Heart right ventricle (tissue), 16 donors: ENCODE measurements around the gene GAGE10. TPM values are rescaled to one million over a fixed set of nuclear protein-coding genes. Genes with fewer than 3 reads are reported as not detected.

Experiments
- ATAC-seq, 8 donors: fragments of 200-7000 bp; cut with Tn5 transposase; one replicate each; pipeline ENCODE4 v1.9.1; 2020; ENCODE audit warnings: mild to moderate bottlenecking in 8 of 8, moderate library complexity in 8 of 8, moderate number of reproducible peaks in 1 of 8
- DNase-seq, 2 donors: peaks; one replicate each; pipeline ENCODE4 v3.0.0-alpha.2; 2020
- H3K27ac ChIP-seq, 10 donors: fragments of 200-600 bp; sonication (generic) in 2 of 10; one replicate each; pipeline versions ENCODE4 v1.5.0 to v1.8.0; 2020 to 2022; ENCODE audit warnings: mild to moderate bottlenecking in 3 of 10
- H3K27me3 ChIP-seq, 7 donors: fragments of 200-600 bp; one replicate each; pipeline ENCODE4 v1.8.0; 2021 to 2022; ENCODE audit warnings: mild to moderate bottlenecking in 2 of 7
- H3K36me3 ChIP-seq, 9 donors: fragments of 200-600 bp; sonication (generic) in 1 of 9; one replicate each; pipeline versions ENCODE4 v1.5.0 to v1.8.0; 2020 to 2022; ENCODE audit warnings: mild to moderate bottlenecking in 2 of 9
- H3K4me1 ChIP-seq, 9 donors: fragments of 200-600 bp; sonication (generic) in 1 of 9; one replicate each; pipeline versions ENCODE4 v1.5.0 to v1.8.0; 2020 to 2022; ENCODE audit warnings: mild to moderate bottlenecking in 4 of 9
- H3K4me3 ChIP-seq, 10 donors: fragments of 200-600 bp; sonication (generic) in 2 of 10; one replicate each; pipeline versions ENCODE4 v1.5.0 to v1.8.0; 2020 to 2022; ENCODE audit warnings: mild to moderate bottlenecking in 7 of 10, moderate library complexity in 2 of 10
- H3K9me3 ChIP-seq, 11 donors: fragments of 200-600 bp in 10 of 11; sonication (generic) in 2 of 11; one replicate each; pipeline versions ENCODE4 v1.5.0 to v1.8.0; 2013 to 2022; ENCODE audit warnings: mild to moderate bottlenecking in 2 of 11, control low read depth in 1 of 11, moderate library complexity in 1 of 11
- WGBS, 2 donors: extraction: QIAGEN DNeasy Blood & Tissue Kit; methylation state at CpG; one replicate each; pipeline ENCODE4 v1.1.7; 2013; ENCODE audit warnings: inconsistent platforms in 1 of 2; 5-methylcytosine and 5-hydroxymethylcytosine counted together
- intact Hi-C, 10 donors: fragments of 100-400 bp; cut with DNase I; formaldehyde crosslinking; loops; one replicate each; pipeline versions ENCODE4 v1.11.1 to v1.14.2; 2022
- polyA plus RNA-seq, 2 donors: library from polyadenylated mRNA; stranded (reverse); fragments of 200-250 nt; gene quantifications; one replicate each; pipeline ENCODE4 v1.2.3, GENCODE V29; 2013
- total RNA-seq, 10 donors: library from RNA; stranded (reverse); fragmentation: NEBNext Ultra II Directional in 3 of 10; extraction: Animal tissue kit (Norgen Biotek cat#: 25700) in 3 of 10; gene quantifications; one replicate each; pipeline versions ENCODE4 v1.2.1 to v1.2.4, GENCODE V29; 2021 to 2023
- TF ChIP-seq, protein P1 (sequence below), 9 donors: fragments of 200-600 bp; sonication (generic) in 2 of 9; IDR thresholded peaks; one replicate each; pipeline versions ENCODE4 v1.5.0 to v1.8.0; 2021 to 2022; ENCODE audit warnings: antibody characterized with exemption in 9 of 9, mild to moderate bottlenecking in 5 of 9, moderate library complexity in 1 of 9
- donor health status: Arrhythmogenic right ventricular cardiomyopathy.
- donor health status: ischemic (EF 13 %, LVEDD 7.1; RV severe dilation, severe dysfunction).
- donor health status: healthy with polysubstance abuse.
- donor health status: DM: no; HTN: yes; CAD: no.
- donor health status: DM: no; HTN: no; CAD: no.
- donor health status: ischemic (EF 25% LVEDD 6.9; RV normal size, moderate dysfunction).
- donor health status: ischemic (EF 25% LVEDD 5.7; RV mildly dilated, moderate dysfunction).
- donor health status: healthy.
- donor health status: DM: yes; HTN: yes; CAD: no.
- donor health status: Ischemic cardiomyopathy.
- donor health status: ischemic (EF 35%, LVEDD 5.7; RV mildly dilated, moderate dysfunction).
- donor health status: nonischemic (EF 11% LVEDD 7.7; RV severe dilation, severe dysfunction).
- donor health status: DM: yes; HTN: yes; CAD: no.
- donor health status: PGD.
- donor health status: ischemic (EF 29% LVEDD 5.4; RV normal size, mild dysfunction).
- donor health status: nonischemic (EF 23%, LVEDD 6.1; RV moderate dilation, normal function).

GAGE10 gene
- total and polyA plus RNA-seq, 12 donors: not detected

GRCh38 chrX:49277535-49277830 is 26.0 kb upstream of the GAGE10 start:
- ATAC-seq: no peak
- WGBS, 2 donors: 72 to 73% methylated on average over 3 of the region's 3 CpGs

GRCh38 chrX:49278081-49278480 is 25.4 kb upstream of the GAGE10 start:
- TF ChIP-seq, protein P1, sequence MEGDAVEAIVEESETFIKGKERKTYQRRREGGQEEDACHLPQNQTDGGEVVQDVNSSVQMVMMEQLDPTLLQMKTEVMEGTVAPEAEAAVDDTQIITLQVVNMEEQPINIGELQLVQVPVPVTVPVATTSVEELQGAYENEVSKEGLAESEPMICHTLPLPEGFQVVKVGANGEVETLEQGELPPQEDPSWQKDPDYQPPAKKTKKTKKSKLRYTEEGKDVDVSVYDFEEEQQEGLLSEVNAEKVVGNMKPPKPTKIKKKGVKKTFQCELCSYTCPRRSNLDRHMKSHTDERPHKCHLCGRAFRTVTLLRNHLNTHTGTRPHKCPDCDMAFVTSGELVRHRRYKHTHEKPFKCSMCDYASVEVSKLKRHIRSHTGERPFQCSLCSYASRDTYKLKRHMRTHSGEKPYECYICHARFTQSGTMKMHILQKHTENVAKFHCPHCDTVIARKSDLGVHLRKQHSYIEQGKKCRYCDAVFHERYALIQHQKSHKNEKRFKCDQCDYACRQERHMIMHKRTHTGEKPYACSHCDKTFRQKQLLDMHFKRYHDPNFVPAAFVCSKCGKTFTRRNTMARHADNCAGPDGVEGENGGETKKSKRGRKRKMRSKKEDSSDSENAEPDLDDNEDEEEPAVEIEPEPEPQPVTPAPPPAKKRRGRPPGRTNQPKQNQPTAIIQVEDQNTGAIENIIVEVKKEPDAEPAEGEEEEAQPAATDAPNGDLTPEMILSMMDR (IDR thresholded peaks at IDR 0.05): no peak
- intact Hi-C loops: loop anchor here in 2 of 10 donors (10.0 kb wide), 1 partner anchor 83 kb away; no protein-coding TSS in a partner anchor

More at GRCh38 chrX:49277535-49277830, 26.0 kb upstream of the GAGE10 start:
- H3K36me3 ChIP-seq: no peaks in the 10 kb centered on the region
- intact Hi-C loops: loop anchor here in 2 of 10 donors (10.0 kb wide), 1 partner anchor 83 kb away; no protein-coding TSS in a partner anchor
- TF ChIP-seq, protein P1 (IDR thresholded peaks at IDR 0.05): no peak
- H3K27ac ChIP-seq: peak overlapping the region in 3 of 10 donors; percentile 9 to 31 (median 20)
- H3K4me3 ChIP-seq: no peak overlapping the region
- peaks cover 0 to 24% (median 9%) of the 10 kb centered on the region in 9 donors for H3K4me1 ChIP-seq
- peaks cover 0 to 4% (median 0%) of the 10 kb centered on the region in 7 donors for H3K27me3 ChIP-seq
- no peaks in the 10 kb centered on the region for H3K9me3 ChIP-seq
- DNase-seq: no peak

GRCh38 chrX:49282647-49283011 is 20.8 kb upstream of the GAGE10 start:
- peaks cover 0 to 14% (median 0%) of the 10 kb centered on the region in 7 donors for H3K27me3 ChIP-seq
- H3K9me3 ChIP-seq: no peaks in the 10 kb centered on the region
- TF ChIP-seq, protein P1 (IDR thresholded peaks at IDR 0.05): peak in 7 of 9 donors; percentile 10 to 44 (median 21)
- no peak overlapping the region for H3K4me3 ChIP-seq
- intact Hi-C loops: no loop called here
- no peak overlapping the region for H3K27ac ChIP-seq
- WGBS, 2 donors: 25 to 37% methylated on average over 11 of the region's 11 CpGs
- H3K36me3 ChIP-seq: no peaks in the 10 kb centered on the region
- ATAC-seq: peak; percentile 55 to 81 (median 69)
- peaks cover 0 to 8% (median 0%) of the 10 kb centered on the region in 9 donors for H3K4me1 ChIP-seq
- no peak for DNase-seq

More at GRCh38 chrX:49278081-49278480, 25.4 kb upstream of the GAGE10 start:
- ATAC-seq (no peak), DNase-seq (no peak)
- no peak overlapping the region for H3K4me3 ChIP-seq
- peaks cover 0 to 20% (median 9%) of the 10 kb centered on the region in 9 donors for H3K4me1 ChIP-seq
- no peaks in the 10 kb centered on the region for H3K36me3 ChIP-seq
- H3K27me3 ChIP-seq: peaks cover 0 to under 1% (median 0%) of the 10 kb centered on the region in 7 donors
- H3K9me3 ChIP-seq: no peaks in the 10 kb centered on the region
- WGBS, 2 donors: 93 to 98% methylated on average over 3 of the region's 3 CpGs
- no peak overlapping the region for H3K27ac ChIP-seq

DNA sequence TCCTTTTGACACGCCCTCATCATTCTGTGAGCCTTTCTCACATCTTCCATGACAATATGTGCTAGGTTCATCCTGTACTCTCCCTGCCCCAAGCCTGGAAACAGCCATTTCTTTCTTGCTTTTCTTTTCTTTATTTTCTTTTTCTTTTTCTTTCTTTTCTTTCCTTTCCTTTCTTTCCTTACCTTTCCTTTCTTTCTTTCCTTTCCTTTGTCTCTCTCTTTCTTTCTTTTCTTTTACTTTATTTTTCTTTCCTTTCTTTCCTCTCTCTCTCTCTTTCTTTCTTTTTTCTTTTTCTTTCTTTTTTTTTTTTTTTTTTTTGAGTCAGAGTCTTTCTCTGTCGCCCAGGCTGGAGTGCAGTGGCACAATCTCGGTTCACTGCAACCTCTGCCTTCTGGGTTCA is 19.2 kb upstream of the GAGE10 start:
- Histone ChIP-seq H3K4me1 (peaks cover 0 to 8% (median 0%) of the 10 kb centered on the region in 9 donors), H3K4me3 (no peak overlapping the region), H3K27me3 (peaks cover 0 to 14% (median 0%) of the 10 kb centered on the region in 7 donors), H3K27ac (no peak overlapping the region), H3K9me3 (no peaks in the 10 kb centered on the region), H3K36me3 (no peaks in the 10 kb centered on the region)
- DNase-seq: no peak
- 96 to 100% methylated on average over 3 of the region's 3 CpGs for WGBS, 2 donors
- TF ChIP-seq, protein P1 (IDR thresholded peaks at IDR 0.05): no peak
- ATAC-seq: no peak
- intact Hi-C loops: no loop called here
